Measurements from ENCODE around the gene STT3A. TPM values are rescaled to one million over a fixed set of nuclear protein-coding genes. Genes with fewer than 3 reads are reported as not detected.

Gene STT3A
- total and polyA plus RNA-seq, 4 donors, result 47.5 to 176 (median 130) TPM

DNA sequence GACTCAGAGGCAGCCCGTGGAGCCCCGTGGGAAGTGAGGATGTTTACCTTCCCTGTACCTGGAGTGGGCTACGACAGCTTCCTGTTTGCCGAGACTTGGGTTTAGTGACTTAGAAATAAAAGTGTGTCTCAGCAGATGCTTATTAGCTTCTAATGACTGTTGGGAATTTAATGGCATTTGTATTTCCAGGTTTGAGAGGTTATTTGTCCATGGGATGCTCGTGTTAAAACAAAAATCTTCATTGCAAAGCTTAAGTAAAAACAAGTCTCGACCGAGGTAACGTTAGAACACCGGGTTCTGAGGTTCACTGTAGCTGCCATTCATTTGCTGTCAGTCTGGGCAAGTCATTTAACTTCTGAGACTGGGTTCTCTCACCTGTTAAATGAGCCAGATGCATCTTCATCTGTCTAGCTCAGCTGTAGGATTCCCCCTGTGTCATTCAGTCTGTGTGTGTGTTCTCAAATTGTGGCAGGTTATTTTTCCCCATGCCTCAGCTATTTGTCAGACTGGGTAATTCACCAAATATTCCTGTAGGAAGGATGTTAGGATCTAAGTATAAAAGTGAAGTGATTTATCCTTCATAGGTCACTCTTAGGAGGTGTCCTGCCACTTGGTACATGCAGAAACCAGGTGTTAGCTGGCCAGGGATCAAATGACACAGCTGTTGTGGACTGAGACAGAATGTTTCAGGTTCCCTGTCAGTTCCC lies 22.6 kb upstream of the STT3A start:
- Histone ChIP-seq H3K9me3 (ENCODE audit: control insufficient read depth in 4 of 4, low read length in 3 of 4) (no peaks in the 10 kb centered on the region), H3K36me3 (ENCODE audit: control insufficient read depth in 4 of 4, insufficient read depth in 3 of 4, low read depth in 1 of 4, low read length in 3 of 4) (peaks cover 6 to 15% (median 12%) of the 10 kb centered on the region in 4 donors), H3K27ac (ENCODE audit: low read depth in 1 of 2, low read length in 2 of 2) (peak overlapping the region; percentile 83 to 91), H3K4me1 (ENCODE audit: control insufficient read depth in 4 of 4, insufficient read depth in 4 of 4, low read length in 3 of 4) (peaks cover 4 to 37% (median 33%) of the 10 kb centered on the region in 4 donors), H3K9ac (ENCODE audit: low read depth in 1 of 2, low read length in 2 of 2) (peak overlapping the region; percentile 85 to 95), H3K27me3 (ENCODE audit: control insufficient read depth in 4 of 4, insufficient read depth in 4 of 4, low read length in 3 of 4) (no peaks in the 10 kb centered on the region), H3K4me3 (ENCODE audit: low read depth in 1 of 3, low read length in 3 of 3) (peak overlapping the region; percentile 83 to 91 (median 85))
- WGBS, result under 1% methylated on average over 9 of the region's 9 CpGs
- no peak for DNase-seq (ENCODE audit: low spot score)
- TF ChIP-seq NR2F2 (IDR thresholded peaks at IDR 0.05), result no peak
- no peak for TF ChIP-seq FOXA2 (IDR thresholded peaks at IDR 0.05)
- TF ChIP-seq, protein P1, sequence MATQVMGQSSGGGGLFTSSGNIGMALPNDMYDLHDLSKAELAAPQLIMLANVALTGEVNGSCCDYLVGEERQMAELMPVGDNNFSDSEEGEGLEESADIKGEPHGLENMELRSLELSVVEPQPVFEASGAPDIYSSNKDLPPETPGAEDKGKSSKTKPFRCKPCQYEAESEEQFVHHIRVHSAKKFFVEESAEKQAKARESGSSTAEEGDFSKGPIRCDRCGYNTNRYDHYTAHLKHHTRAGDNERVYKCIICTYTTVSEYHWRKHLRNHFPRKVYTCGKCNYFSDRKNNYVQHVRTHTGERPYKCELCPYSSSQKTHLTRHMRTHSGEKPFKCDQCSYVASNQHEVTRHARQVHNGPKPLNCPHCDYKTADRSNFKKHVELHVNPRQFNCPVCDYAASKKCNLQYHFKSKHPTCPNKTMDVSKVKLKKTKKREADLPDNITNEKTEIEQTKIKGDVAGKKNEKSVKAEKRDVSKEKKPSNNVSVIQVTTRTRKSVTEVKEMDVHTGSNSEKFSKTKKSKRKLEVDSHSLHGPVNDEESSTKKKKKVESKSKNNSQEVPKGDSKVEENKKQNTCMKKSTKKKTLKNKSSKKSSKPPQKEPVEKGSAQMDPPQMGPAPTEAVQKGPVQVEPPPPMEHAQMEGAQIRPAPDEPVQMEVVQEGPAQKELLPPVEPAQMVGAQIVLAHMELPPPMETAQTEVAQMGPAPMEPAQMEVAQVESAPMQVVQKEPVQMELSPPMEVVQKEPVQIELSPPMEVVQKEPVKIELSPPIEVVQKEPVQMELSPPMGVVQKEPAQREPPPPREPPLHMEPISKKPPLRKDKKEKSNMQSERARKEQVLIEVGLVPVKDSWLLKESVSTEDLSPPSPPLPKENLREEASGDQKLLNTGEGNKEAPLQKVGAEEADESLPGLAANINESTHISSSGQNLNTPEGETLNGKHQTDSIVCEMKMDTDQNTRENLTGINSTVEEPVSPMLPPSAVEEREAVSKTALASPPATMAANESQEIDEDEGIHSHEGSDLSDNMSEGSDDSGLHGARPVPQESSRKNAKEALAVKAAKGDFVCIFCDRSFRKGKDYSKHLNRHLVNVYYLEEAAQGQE (IDR thresholded peaks at IDR 0.05), result no peak
- no peak for TF ChIP-seq YY1 (IDR thresholded peaks at IDR 0.05)
- TF ChIP-seq JUND (IDR thresholded peaks at IDR 0.05), result no peak
- no peak for TF ChIP-seq RAD21 (IDR thresholded peaks at IDR 0.05)
- no peak for TF ChIP-seq RXRA (IDR thresholded peaks at IDR 0.05)
- TF ChIP-seq, protein P2, sequence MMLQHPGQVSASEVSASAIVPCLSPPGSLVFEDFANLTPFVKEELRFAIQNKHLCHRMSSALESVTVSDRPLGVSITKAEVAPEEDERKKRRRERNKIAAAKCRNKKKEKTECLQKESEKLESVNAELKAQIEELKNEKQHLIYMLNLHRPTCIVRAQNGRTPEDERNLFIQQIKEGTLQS (IDR thresholded peaks at IDR 0.05), result no peak
- TF ChIP-seq, protein P3, sequence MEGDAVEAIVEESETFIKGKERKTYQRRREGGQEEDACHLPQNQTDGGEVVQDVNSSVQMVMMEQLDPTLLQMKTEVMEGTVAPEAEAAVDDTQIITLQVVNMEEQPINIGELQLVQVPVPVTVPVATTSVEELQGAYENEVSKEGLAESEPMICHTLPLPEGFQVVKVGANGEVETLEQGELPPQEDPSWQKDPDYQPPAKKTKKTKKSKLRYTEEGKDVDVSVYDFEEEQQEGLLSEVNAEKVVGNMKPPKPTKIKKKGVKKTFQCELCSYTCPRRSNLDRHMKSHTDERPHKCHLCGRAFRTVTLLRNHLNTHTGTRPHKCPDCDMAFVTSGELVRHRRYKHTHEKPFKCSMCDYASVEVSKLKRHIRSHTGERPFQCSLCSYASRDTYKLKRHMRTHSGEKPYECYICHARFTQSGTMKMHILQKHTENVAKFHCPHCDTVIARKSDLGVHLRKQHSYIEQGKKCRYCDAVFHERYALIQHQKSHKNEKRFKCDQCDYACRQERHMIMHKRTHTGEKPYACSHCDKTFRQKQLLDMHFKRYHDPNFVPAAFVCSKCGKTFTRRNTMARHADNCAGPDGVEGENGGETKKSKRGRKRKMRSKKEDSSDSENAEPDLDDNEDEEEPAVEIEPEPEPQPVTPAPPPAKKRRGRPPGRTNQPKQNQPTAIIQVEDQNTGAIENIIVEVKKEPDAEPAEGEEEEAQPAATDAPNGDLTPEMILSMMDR (IDR thresholded peaks at IDR 0.05; ENCODE audit: low read depth, low read length, missing input control), result no peak
- no peak for TF ChIP-seq TAF1 (conservative IDR thresholded peaks at IDR 0.05)
- no peak for TF ChIP-seq HNF4G (IDR thresholded peaks at IDR 0.05)
- TF ChIP-seq HNF4A (conservative IDR thresholded peaks at IDR 0.05), result no peak
- TF ChIP-seq, protein P4, sequence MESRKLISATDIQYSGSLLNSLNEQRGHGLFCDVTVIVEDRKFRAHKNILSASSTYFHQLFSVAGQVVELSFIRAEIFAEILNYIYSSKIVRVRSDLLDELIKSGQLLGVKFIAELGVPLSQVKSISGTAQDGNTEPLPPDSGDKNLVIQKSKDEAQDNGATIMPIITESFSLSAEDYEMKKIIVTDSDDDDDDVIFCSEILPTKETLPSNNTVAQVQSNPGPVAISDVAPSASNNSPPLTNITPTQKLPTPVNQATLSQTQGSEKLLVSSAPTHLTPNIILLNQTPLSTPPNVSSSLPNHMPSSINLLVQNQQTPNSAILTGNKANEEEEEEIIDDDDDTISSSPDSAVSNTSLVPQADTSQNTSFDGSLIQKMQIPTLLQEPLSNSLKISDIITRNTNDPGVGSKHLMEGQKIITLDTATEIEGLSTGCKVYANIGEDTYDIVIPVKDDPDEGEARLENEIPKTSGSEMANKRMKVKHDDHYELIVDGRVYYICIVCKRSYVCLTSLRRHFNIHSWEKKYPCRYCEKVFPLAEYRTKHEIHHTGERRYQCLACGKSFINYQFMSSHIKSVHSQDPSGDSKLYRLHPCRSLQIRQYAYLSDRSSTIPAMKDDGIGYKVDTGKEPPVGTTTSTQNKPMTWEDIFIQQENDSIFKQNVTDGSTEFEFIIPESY (IDR thresholded peaks at IDR 0.05), result no peak
- TF ChIP-seq GABPA (IDR thresholded peaks at IDR 0.05 in 1 of 2, conservative IDR thresholded peaks at IDR 0.05 in 1 of 2), result no peak

DNA sequence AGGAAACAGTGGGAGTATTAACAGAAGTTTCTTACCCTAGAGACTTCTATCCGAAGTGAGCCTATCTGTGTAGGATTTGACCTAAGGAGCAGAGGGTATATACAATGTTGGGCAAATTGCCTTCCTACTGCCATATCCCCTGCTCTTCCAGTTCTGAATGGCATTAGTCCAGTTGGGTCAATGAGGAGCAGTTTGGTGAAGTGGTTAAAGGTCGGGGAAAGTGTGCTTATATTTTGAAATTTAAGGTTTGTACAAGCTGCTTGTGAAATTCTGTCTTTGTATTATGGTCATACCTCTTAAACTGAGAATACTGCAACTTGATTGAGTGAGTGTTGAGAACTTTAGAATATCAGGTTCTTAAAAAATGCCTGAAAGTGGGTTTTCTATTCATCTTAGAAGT lies 21.7 kb upstream of the STT3A start:
- 30% methylated on average over 2 of the region's 2 CpGs for WGBS
- Histone ChIP-seq H3K27ac (ENCODE audit: low read depth in 1 of 2, low read length in 2 of 2) (peak overlapping the region; percentile 83 to 91), H3K9me3 (ENCODE audit: control insufficient read depth in 4 of 4, low read length in 3 of 4) (no peaks in the 10 kb centered on the region), H3K9ac (ENCODE audit: low read depth in 1 of 2, low read length in 2 of 2) (peak overlapping the region; percentile 10 to 76), H3K4me3 (ENCODE audit: low read depth in 1 of 3, low read length in 3 of 3) (peak overlapping the region; percentile 83 to 91 (median 85)), H3K4me1 (ENCODE audit: control insufficient read depth in 4 of 4, insufficient read depth in 4 of 4, low read length in 3 of 4) (peaks cover 2 to 35% (median 30%) of the 10 kb centered on the region in 4 donors), H3K36me3 (ENCODE audit: control insufficient read depth in 4 of 4, insufficient read depth in 3 of 4, low read depth in 1 of 4, low read length in 3 of 4) (peaks cover 7 to 24% (median 21%) of the 10 kb centered on the region in 4 donors), H3K27me3 (ENCODE audit: control insufficient read depth in 4 of 4, insufficient read depth in 4 of 4, low read length in 3 of 4) (no peaks in the 10 kb centered on the region)
- no peak for DNase-seq (ENCODE audit: low spot score)
- TF ChIP-seq HNF4G (IDR thresholded peaks at IDR 0.05) (peak; percentile 64), EGR1 (IDR thresholded peaks at IDR 0.05; ENCODE audit: low read depth in 2 of 2) (no peak), HNF4A (conservative IDR thresholded peaks at IDR 0.05) (peak; percentile 79), RXRA (IDR thresholded peaks at IDR 0.05) (peak; percentile 85 to 88), GABPA (IDR thresholded peaks at IDR 0.05 in 1 of 2, conservative IDR thresholded peaks at IDR 0.05 in 1 of 2) (peak in 1 of 2 donors; percentile 24), FOXA2 (IDR thresholded peaks at IDR 0.05) (no peak), TAF1 (conservative IDR thresholded peaks at IDR 0.05) (peak; percentile 78), RAD21 (IDR thresholded peaks at IDR 0.05) (peak in 1 of 2 donors; percentile 14)
- TF ChIP-seq, protein P3 (IDR thresholded peaks at IDR 0.05; ENCODE audit: low read depth, low read length, missing input control), result no peak
- TF ChIP-seq, protein P5, sequence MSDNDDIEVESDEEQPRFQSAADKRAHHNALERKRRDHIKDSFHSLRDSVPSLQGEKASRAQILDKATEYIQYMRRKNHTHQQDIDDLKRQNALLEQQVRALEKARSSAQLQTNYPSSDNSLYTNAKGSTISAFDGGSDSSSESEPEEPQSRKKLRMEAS (IDR thresholded peaks at IDR 0.05), result no peak
- TF ChIP-seq, protein P4 (IDR thresholded peaks at IDR 0.05), result peak; percentile 18

All from liver (tissue), 9 donors.